ENCODE data around the gene TSPAN2. TPM values are rescaled to one million over a fixed set of nuclear protein-coding genes. Genes with fewer than 3 reads are reported as not detected.

Gene TSPAN2
- total and polyA plus RNA-seq, 9 of the 15 experiments (the other 6 are each of a cell fraction or from before 2014, with no cell fraction given), result not detected

GRCh38 chr1:115031595-115031994 lies 57.7 kb downstream of the TSPAN2 start:
- ATAC-seq, result no peak
- Histone ChIP-seq H3K9ac (ENCODE audit: insufficient read depth in 1 of 2, low read depth in 2 of 2, low read length in 2 of 2) (no peak overlapping the region), H3K27me3 (ENCODE audit: control insufficient read depth in 2 of 2, insufficient read depth in 2 of 2, low read length in 2 of 2) (no peaks in the 10 kb centered on the region), H3K27ac (ENCODE audit: extremely low read depth, low read depth, low read length) (no peak overlapping the region), H2AFZ (ENCODE audit: low read depth, low read length) (no peak overlapping the region), H3K36me3 (ENCODE audit: control insufficient read depth, insufficient read depth, low read length) (no peaks in the 10 kb centered on the region), H3K4me3 (no peak overlapping the region), H3K4me2 (ENCODE audit: insufficient read depth, low read length) (no peak overlapping the region), H3K4me1 (replicated peaks in 1 of 2; ENCODE audit: control insufficient read depth in 2 of 2, insufficient read depth in 2 of 2, low read length in 2 of 2) (no peaks in the 10 kb centered on the region), H3K9me1 (ENCODE audit: control insufficient read depth, insufficient read depth, low read length) (no peaks in the 10 kb centered on the region), H3K79me2 (ENCODE audit: control insufficient read depth, insufficient read depth, low read length) (no peaks in the 10 kb centered on the region), H4K20me1 (replicated peaks; ENCODE audit: control insufficient read depth, insufficient read depth, low read length) (no peaks in the 10 kb centered on the region), H3K9me3 (replicated peaks; ENCODE audit: control insufficient read depth, insufficient read depth, low read depth, low read length) (no peaks in the 10 kb centered on the region)
- in situ Hi-C loops (cut with MboI), result no loop called here
- ChIA-PET POLR2A (no interaction called here), CTCF (ENCODE audit: low intra/inter-chr PET ratio) (no interaction called here)
- 0% methylated on average over 2 of the region's 2 CpGs for WGBS (ENCODE audit: insufficient coverage, low coverage, missing lambda C conversion rate)
- DNase-seq (ENCODE audit: extremely low read depth in 1 of 4, low spot score in 3 of 4), result no peak
- FAIRE-seq, result no peak
- intact Hi-C loops (cut with micrococcal nuclease), result no loop called here
- BruUV-seq (replicated peaks), result no TSS peak
- TF ChIP-seq ZBTB1 (CRISPR knock-in tag; IDR thresholded peaks at IDR 0.05; ENCODE audit: borderline replicate concordance, low read depth), result no peak
- no peak for TF ChIP-seq ZNF253 (CRISPR knock-in tag; conservative IDR thresholded peaks at IDR 0.05)
- TF ChIP-seq SIN3A (IDR thresholded peaks at IDR 0.05; ENCODE audit: borderline replicate concordance in 2 of 2, control insufficient read depth in 1 of 2, low read depth in 2 of 2, low read length in 2 of 2), result no peak
- TF ChIP-seq ZNF764 (CRISPR knock-in tag; IDR thresholded peaks at IDR 0.05; ENCODE audit: low read depth), result no peak
- TF ChIP-seq TRIM24 (IDR thresholded peaks at IDR 0.05), result no peak
- TF ChIP-seq ZNF407 (IDR thresholded peaks at IDR 0.05; ENCODE audit: low read depth), result no peak
- no peak for TF ChIP-seq MYNN (IDR thresholded peaks at IDR 0.05)
- no peak for TF ChIP-seq MYNN (CRISPR knock-in tag; IDR thresholded peaks at IDR 0.05)
- TF ChIP-seq HBP1 (CRISPR knock-in tag; IDR thresholded peaks at IDR 0.05), result no peak
- TF ChIP-seq, protein P1, sequence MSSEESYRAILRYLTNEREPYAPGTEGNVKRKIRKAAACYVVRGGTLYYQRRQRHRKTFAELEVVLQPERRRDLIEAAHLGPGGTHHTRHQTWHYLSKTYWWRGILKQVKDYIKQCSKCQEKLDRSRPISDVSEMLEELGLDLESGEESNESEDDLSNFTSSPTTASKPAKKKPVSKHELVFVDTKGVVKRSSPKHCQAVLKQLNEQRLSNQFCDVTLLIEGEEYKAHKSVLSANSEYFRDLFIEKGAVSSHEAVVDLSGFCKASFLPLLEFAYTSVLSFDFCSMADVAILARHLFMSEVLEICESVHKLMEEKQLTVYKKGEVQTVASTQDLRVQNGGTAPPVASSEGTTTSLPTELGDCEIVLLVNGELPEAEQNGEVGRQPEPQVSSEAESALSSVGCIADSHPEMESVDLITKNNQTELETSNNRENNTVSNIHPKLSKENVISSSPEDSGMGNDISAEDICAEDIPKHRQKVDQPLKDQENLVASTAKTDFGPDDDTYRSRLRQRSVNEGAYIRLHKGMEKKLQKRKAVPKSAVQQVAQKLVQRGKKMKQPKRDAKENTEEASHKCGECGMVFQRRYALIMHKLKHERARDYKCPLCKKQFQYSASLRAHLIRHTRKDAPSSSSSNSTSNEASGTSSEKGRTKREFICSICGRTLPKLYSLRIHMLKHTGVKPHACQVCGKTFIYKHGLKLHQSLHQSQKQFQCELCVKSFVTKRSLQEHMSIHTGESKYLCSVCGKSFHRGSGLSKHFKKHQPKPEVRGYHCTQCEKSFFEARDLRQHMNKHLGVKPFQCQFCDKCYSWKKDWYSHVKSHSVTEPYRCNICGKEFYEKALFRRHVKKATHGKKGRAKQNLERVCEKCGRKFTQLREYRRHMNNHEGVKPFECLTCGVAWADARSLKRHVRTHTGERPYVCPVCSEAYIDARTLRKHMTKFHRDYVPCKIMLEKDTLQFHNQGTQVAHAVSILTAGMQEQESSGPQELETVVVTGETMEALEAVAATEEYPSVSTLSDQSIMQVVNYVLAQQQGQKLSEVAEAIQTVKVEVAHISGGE (CRISPR knock-in tag; IDR thresholded peaks at IDR 0.05), result no peak

Measured in K562 (cell line).